EH (cell line): ENCODE measurements around the gene PPFIBP2.

Source experiments
- DNase-seq: peaks from one replicate; pipeline ENCODE4 v3.0.0-alpha.2; 2015; ENCODE audit warnings: low read depth

PPFIBP2 gene

DNA sequence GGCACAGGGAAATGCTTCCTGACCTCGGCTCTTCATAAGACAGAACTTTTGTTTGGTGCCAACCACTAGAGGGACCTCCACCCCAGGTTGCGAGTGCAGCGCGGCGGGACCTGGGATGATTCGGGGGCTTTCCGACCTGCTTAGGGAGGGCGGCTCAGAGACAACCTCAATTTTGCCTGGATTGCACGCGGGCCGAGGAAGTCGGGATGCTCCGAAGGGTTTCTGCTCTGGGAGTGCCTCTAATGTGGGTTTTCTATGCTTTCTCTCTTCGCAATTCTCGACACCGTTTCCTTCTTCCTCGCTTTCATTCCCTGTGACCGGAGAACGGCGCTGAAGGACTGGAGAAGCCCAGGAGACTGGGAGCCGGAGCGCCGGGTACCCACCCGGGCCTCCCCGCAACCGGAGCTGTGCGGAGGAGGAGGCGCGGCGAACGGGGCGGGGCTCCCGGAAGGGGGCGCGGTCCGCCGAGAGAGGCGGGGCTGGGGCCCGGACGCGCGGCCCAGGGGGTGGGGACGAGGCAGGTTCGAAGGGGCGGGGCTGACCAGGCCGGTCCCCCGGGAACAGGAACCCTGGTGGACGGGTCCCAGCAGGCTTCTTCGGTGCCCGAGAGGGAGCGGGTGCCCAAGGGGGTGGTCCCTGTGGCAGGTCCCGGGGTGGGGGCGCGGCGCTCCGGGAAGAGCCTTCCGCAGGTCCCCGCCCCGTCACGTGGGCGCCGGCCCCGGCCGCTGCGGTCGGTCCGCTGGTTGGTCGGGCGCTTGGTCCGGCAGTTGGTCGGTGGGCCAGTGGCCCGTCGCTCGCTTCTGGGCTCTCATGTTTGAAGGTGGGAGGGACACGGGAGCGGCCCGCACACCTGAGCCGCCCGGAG lies at the start of gene PPFIBP2:
Gene PPFIBP2 (plus strand): TSS at position 766 of the 865 bp plus-strand sequence. CDS start 35,477 bp downstream, outside the sequence.
- DNase-seq, result peak; percentile 65

DNA sequence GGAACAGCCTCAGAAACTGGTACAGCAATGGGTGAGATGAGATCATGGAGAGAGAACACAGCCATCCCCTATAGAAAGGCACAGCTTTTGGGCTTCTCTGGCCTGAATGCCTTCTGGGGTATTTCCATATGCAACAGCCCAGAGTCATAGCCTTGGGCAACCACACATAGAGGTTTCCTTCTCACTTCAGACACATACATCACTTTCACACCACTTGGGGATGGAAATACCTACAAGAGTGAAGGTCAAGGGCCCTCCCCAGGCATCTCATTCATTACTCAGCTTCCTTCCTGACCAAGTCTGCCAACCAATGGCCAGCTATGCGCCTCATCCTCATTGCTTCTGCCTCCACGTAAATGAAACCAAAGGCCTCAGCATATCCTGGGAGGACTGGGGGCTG lies 46.1 kb upstream of the PPFIBP2 start:
- no peak for DNase-seq

DNA sequence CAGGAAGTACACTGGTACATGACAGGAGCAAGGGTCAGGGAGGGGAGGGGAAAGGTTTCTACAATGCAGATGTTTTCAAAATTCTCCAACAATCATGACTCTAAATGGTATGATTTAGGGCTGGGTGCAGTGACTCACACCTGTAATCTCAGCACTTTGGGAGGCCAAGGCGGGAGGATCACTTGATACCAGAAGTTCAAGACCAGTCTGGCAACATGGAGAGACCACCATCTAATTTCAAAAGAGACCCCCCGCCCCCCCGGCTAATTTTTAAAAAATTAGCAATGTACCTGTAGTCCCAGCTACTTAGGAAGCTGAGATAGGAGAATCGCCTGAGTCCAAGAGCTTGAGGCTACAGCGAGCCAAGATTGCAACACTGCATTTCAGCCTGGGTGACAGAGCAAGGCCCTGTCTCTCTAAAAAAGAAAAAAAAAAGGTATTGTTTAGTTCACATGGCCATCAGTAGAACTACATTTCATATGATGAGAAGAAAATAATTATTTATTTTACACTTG lies 44.4 kb upstream of the PPFIBP2 start:
- no peak for DNase-seq

DNA sequence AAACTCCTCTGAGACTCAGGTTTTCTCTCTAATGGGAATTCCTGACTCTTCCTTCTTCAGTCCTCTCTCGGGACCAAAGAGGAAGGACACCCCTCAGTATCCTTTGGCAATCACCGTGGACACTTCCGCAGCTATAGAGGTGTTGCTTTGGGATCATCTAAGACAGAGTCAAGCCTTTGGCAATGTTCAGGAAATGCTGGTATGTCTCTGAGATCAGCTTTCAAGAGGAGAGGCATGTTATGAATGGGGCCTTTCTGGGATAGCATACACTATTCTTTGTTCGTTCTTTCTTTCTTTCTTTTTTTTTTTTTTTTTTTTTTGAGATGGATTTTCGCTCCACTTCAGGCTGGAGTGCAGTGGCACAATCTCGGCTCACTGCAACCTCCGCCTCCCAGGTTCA lies 42.7 kb upstream of the PPFIBP2 start:
- DNase-seq, result no peak

DNA sequence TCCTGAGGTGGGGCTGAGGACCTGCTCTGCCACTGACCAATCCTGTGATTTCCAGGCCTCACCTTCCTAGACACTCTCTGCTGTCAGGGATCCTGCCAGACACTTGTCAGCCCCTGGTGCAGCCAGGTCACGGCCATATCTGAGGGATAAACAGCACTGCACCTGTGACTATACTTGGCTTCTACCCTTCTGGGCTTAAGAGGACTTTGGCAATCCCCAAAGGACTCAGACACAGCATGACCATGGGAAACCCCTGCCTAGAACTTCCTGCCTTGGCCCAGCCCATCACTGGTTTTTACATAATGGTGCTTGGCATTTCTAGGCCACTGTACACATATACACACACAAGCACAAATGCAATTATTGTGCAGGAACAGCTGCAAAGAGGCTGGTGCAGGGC lies 40.1 kb upstream of the PPFIBP2 start:
- no peak for DNase-seq

DNA sequence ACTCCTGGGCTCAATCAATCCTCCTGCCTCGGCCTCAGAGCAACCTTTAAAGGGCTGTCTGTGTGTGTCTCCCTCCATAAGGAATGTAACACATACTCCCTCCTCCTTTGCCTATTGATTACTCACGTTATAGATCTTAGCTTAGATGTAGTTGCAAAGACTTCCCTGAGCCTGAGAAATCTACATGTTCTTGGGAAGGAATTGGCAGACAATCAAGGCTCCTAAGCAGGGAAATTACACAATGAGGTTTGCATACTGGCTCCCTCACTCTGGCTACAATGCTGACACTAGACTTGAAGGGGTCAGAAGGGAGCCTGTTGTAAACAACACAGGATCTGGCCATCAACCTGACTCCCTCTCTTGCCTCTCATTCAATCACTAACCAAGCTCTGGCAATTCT lies 33.7 kb upstream of the PPFIBP2 start:
- DNase-seq, result no peak

DNA sequence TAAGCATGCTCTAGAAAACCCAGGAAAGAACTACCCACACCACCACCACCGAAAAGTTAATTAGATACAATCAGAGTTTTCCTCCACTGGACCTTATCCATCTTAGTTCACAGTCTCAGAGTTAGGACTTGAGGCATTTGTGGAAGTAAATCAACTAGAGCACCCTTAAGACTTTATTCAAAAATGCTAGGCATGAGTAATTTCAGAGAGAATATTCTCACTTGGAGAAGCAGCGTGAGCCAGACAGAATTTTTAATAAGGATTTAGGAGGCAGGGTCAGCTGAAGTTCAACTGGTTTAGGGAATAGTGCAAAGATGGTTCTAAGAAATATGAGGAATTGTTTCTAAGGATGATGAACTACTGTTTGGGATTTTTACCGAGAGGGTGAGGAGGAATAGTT lies 29.7 kb upstream of the PPFIBP2 start:
- no peak for DNase-seq

DNA sequence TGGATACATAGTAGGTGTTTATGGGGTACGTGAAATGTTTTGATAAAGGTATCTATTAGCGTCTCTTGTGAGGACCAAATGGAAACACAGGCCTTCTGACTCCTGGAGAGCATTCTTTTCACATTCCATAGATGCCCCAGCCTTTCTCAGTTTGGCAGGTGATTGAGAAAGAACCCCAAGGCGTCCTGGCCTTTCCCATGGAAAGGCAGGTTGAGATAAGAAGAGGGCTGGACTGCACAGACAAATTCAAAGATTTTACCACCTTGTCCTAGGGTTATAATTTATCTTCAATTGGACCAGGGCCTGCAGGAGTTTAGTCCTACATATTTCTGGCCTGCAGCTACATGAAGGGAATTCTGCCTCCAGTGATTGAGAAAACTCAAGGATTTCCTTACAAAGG lies 29.2 kb upstream of the PPFIBP2 start:
- no peak for DNase-seq

DNA sequence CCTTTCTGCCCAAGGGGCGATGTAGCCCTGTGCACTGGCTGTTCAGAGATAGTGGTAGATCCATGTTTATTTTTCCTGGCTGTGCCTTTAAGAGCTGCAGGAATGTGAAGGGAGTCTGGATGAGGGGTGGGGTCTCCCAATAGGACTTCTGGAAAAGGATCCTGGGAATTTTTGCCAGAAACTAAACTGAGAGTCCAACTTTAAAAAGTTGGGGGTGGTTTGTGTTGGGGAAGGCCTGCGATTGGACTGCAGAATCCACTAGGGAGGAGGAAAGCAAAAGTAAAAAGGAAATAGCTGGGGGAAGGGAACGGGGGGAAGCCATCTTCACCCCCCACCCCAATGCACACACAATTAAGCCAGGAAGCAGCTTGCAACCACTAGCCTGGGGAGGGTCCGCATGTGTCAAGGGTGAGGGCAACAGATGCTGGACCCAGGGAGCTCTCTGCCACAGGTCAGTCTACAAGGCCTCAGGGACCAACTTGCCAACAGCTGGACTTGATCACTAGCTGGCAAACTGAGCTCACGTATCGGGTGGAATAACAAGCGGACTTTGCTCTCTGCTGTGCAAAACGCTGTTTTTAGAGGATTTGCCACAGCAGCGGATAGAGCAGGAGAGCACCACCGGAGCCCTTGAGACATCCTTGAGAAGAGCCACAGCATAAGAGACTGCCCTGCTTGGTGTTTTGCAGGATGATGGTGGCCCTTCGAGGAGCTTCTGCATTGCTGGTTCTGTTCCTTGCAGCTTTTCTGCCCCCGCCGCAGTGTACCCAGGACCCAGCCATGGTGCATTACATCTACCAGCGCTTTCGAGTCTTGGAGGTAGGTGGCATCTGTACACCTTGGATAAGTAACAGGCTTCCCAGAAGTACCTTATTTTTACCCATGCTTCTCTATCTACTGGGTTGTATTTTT lies 28.4 kb upstream of the PPFIBP2 start, which contains the start of gene OLFML1:
Gene OLFML1 (plus strand): TSS at position 321 of the 912 bp plus-strand sequence. CDS start 370 bp downstream, at position 691.
- no peak for DNase-seq

DNA sequence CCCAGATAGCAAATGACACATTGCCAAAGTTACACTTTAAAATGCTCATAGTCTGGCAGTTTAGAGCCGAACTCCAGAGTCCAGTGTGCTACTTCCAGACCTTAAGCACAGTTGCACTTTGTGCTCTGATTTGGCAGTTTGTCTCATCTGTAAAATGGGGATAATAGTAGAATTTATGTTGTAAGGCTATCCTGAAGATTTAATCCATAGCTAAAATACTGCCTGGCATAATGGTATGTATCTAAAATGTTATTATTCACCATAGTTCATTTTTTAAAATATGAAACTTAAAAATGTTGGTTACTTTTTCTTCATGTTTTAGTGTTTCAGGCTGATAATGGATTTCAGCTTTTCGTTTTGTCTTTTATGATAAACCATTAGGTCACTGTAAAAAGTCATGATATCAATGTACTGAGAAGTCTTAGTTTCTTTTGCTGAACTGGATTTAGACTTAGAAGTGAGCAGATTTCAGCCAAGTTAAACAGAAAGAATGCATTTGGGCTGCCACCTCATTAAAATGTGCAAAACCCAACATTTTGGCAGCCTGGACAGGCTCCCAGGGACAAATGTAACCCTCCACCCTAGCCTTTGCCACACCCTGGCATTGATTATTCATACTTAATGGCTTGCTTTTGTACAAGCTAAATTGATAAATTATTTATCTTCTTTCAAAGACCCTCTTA lies 27.6 kb upstream of the PPFIBP2 start:
- DNase-seq, result no peak

DNA sequence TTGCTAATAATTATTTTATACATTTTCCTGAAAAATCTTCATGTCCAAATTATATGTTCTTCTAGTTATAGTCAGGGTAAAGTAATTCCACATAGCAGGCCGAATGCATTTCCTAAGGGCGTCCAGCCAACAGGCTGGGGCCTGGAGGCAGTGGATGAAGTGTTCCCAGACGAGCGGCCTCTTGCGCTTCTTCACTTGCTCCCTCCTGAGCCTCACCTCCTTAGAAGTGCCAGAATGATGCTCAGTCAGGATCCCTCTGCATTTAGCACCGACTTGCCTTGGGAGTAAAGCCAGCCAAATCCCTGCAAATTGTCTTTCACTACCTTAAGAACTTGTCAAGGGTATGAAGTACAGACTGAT lies 27.0 kb upstream of the PPFIBP2 start:
- no peak for DNase-seq

DNA sequence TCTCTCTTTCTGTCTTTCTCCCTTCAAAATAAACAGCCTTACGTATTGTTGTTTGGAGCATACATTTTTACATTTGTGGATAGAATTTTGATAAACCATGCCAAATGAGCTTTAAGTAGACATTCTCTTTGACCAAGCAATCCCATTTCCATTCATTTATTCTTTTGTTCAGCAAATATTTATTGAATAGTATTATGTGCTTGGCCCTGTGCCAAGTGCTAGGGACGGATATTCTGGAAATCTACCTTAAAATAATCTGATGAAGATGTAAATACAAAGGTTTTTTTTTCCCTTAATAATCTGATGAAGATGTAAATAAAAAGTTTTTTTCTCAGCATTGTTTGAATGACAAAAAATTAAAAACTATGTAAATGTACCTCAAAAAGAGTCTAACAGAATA lies 26.4 kb upstream of the PPFIBP2 start:
- DNase-seq, result no peak

DNA sequence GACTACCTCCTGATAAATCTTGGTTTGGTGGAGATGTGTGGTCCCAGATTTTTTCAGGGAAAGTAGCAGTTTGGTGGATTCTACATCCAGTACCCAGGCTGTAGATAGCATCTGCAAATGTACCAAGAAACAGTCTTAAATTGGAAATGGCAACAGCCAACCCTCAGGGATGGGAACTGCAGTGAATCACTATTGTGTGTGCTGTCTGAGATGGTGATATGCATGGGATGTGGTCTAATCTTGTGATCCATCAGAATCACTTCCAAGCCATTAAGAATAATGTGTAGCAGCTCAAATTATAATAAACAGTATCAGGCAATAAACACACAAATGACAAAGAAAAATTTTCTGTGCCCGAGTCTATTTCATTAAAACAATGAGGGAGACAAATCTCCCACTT lies 25.1 kb upstream of the PPFIBP2 start:
- DNase-seq, result peak; percentile 36

DNA sequence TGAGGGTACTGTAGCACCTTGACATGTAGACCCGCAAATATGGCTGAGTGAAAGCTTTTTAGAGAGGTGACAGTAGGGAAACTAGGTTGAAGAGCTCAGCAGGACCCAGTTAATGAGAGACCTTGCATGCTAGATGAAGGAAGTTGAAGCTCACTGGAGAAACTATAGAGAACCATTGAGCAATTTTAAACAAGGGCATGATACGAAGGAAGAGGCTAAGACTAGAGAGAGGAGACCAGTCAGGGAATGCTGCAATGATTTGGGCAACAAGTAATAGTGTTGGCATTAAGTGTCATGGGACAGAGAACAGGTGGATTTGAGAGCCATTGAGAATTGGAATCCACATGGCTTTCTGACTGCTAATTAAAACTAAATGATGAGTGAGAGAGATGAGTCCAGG lies 24.4 kb upstream of the PPFIBP2 start:
- no peak for DNase-seq

DNA sequence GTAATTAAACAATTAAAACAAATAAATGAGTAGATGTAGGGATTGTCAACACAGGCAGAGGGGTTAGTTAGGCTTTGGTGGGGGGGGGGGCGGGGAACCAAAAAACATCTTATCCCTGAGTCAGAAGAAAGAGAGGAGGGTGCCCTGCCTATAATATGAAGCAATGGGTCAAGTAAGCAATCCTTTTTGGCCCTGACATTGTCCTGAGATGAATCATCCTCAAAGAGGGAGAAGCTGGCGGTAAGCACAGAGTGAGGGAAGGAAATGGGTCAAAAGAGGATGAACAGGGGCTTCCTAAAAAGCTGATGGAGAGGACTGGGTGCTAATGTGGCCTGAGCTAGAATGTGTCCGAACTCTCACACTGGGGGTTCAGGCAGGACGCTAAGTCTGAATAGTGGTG lies 23.7 kb upstream of the PPFIBP2 start:
- DNase-seq, result peak; percentile 80

DNA sequence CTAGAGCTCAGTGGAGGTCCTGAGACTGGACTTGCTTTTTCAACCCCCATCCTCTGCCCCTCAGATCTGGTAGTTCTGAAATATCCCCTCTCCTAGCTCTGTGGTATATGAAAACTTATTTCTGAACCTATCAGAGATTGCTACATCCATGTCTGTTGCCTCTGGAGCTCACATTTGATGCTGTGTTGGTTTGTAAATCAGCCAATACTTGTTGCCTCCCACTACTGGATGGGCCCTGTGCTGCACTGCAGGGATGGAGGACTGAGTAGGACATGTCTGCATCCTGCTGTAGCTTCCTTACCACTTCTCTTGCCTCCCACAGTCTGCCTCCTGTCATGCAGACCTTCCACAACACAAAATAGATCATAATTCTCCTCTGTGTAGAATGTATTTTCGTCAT lies 23.3 kb upstream of the PPFIBP2 start:
- DNase-seq, result no peak

DNA sequence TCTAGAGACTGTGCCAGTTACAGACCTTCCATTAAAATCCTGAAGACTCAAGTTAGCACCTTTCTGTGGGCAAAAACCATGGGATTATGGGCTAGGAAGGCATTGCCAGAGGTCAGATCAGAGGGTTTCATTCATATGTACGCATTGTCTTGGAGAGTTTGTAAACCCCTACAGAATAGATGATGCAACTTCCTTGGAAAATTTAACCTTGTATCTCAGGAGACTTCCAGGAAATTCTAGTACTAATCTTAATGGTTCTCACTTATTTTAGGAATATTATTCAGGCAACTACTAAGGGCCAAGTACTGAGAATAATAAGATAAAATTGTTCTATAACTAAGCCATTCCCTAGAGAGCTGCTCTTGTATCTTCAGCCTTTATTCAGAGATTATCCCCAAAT lies 21.5 kb upstream of the PPFIBP2 start:
- DNase-seq, result no peak

DNA sequence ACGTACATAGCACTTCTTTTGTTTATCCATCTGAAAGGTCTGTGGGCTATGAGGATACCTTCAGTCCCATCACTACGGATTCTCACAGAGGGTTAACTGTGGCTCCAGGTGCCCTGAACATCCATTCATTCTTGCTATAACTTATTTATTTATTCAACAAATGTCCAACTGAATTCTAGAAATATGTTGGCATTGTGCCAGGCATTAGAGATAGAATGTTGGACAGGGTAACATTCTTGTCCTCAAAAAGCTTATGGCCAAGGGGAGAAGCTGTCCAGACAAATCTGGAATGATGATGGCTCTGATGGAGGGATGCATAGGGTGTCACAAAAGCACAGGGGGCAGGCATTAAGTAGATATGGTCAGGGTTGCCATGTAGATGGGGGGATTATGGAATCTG lies 20.1 kb upstream of the PPFIBP2 start:
- no peak for DNase-seq

DNA sequence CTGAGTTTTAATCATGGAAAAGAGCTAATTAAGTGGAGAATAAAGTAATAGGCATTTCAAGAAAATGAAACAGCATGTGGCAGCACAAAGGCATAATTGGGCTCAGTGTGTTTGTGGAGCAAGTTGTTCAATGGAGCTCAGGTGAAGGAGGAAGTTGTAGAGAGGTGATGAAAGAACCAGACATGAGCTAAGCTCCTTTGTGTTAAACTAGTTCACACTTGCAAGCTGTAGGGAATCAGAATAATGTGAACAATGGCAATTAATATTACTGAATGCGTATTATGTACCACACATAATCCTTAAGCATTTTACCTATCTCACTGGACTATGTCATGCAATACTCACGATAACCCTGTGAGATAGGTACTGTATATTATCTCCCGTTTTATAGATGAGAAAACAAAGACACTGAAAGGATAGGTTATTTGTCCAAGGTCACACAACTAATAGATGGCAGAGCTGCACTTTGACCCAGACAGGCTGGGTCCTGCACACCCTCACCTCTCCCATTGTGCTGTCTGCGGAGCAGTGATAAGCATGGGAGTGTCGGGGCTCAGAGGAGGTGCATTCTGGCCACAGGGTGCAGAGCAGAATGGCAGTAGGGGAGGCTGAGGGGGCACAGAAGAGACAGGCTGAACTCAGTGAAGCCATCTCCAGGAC lies 19.6 kb upstream of the PPFIBP2 start:
- no peak for DNase-seq

DNA sequence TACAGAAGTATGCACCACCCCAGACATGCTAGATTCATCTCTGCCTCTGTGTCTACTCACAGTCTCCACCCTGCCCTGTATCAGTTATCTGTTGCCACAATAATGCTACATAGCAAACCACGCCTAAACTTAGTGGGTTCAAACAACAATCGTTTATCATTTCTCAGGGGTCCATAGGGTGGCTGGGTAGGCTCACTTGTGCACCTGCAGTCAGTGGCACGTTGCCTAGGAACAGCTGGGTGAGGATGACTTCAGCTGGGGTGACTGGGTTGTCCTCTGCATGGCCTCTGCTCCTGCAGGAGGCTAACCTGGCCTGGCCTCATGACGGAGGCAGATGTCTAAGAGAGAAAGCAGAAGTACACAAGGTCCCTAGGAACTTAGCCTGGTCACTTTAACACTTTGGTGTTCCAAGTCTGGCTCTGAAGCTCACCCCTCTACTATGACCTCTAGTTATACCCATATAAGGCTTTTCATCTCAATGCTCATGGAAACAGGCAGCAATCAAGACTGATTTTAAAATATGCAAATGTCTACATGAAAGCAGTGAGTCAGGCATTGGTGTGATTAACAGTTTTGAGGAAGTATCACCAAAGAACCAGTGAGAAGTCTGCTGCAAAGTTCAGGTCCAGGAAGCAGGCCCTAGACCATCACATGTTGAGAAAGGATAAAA lies 17.8 kb upstream of the PPFIBP2 start:
- DNase-seq, result no peak

DNA sequence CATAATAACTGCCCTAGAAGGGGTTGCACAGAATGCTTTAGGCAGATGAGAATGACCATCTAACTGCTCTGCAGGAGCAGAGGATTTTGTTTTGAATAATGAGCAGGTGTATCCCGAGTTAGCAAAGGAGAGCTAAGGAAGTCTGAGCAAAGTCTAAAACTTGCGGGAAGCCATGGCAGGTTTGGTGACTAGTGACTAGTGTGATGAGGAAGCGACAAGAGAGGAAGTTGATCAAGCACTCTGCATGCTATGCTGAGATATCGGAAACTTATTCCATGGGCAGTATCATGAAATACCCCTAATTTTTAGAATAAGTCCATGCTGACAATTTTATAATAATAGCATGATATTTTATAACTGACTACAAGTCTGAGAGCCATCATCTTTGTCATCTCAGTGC lies 15.6 kb upstream of the PPFIBP2 start:
- no peak for DNase-seq
